Measurements from ENCODE around the gene COX6B2.
"Not testable (repeated sequence)": the region's sequence is repeated elsewhere in the genome, so short reads cannot be mapped to it uniquely, and the experiment has no call there.

COX6B2 gene

GRCh38 chr19:55341595-55342531 is 12.7 kb downstream of the COX6B2 start:
- no peak for DNase-seq (ENCODE audit: low spot score)

GRCh38 chr19:55341171-55341588 is 13.3 kb downstream of the COX6B2 start:
- peak; percentile 93 for DNase-seq (ENCODE audit: low spot score)

- DNase-seq (ENCODE audit: low spot score), result no peak
Measured at GRCh38 chr19:55340784-55341147, 13.8 kb downstream of the COX6B2 start.

- DNase-seq (ENCODE audit: low spot score), result no peak
Measured at GRCh38 chr19:55339889-55340783, 14.4 kb downstream of the COX6B2 start.

GRCh38 chr19:55339105-55339888 is 15.2 kb downstream of the COX6B2 start, which contains the start of gene KMT5C:
Gene KMT5C, plus strand, starts transcription at chr19:55339876. Its CDS starts 2,061 bp downstream, at chr19:55341937.
- peak; percentile 99 for DNase-seq (ENCODE audit: low spot score)

GRCh38 chr19:55336101-55336500 is 18.4 kb downstream of the COX6B2 start:
- peak; percentile 80 for DNase-seq (ENCODE audit: low spot score)

- no peak for DNase-seq (ENCODE audit: low spot score)
Measured at GRCh38 chr19:55333870-55334269, 20.6 kb downstream of the COX6B2 start.

GRCh38 chr19:55329791-55330190 is 24.7 kb downstream of the COX6B2 start:
- DNase-seq (ENCODE audit: low spot score), result peak; percentile 58

GRCh38 chr19:55328774-55329318 is 25.7 kb downstream of the COX6B2 start:
- DNase-seq (ENCODE audit: low spot score), result not testable (repeated sequence)

- no peak for DNase-seq (ENCODE audit: low spot score)
Measured at GRCh38 chr19:55325172-55325571, 29.3 kb downstream of the COX6B2 start, which contains the start of gene TMEM150B. Gene TMEM150B, minus strand, starts transcription at chr19:55325341. Its CDS starts 4,305 bp downstream, at chr19:55321036.

GRCh38 chr19:55324662-55325061 is 29.9 kb downstream of the COX6B2 start:
- DNase-seq (ENCODE audit: low spot score), result no peak

GRCh38 chr19:55322204-55322885 is 32.2 kb downstream of the COX6B2 start:
- no peak for DNase-seq (ENCODE audit: low spot score)

GRCh38 chr19:55321466-55322137 is 32.9 kb downstream of the COX6B2 start:
- DNase-seq (ENCODE audit: low spot score), result no peak

GRCh38 chr19:55320844-55321419 is 33.6 kb downstream of the COX6B2 start:
- no peak for DNase-seq (ENCODE audit: low spot score)

- peak; percentile 78 for DNase-seq (ENCODE audit: low spot score)
Measured at GRCh38 chr19:55319785-55320184, 34.7 kb downstream of the COX6B2 start.

GRCh38 chr19:55316646-55317045 is 37.9 kb downstream of the COX6B2 start:
- no peak for DNase-seq (ENCODE audit: low spot score)

- no peak for DNase-seq (ENCODE audit: low spot score)
Measured at GRCh38 chr19:55315956-55316525, 38.5 kb downstream of the COX6B2 start.

- DNase-seq (ENCODE audit: low spot score), result no peak
Measured at GRCh38 chr19:55314396-55314795, 40.1 kb downstream of the COX6B2 start.
